Caco-2 (cell line): Measurements from ENCODE around the gene FRAS1. TPM values are rescaled to one million over a fixed set of nuclear protein-coding genes. Genes with fewer than 3 reads are reported as not detected.

Experiments
- BruUV-seq: library from RNA; stranded (reverse); fragments of 400-500 nt; replicated peaks from 2 replicates; lab custom pipeline; 2021; lab: Mats Ljungman, UMichigan
- CTCF ChIA-PET: fragments of 300-600 bp; sonication (Branson Sonifier 250); formaldehyde crosslinking; loops from one replicate; lab custom pipeline; 2022; ENCODE audit warnings: antibody characterized with exemption; lab: Charles Lee
- POLR2A ChIA-PET: fragments of 300-600 bp; sonication (Branson Sonifier 250); formaldehyde crosslinking; loops from one replicate; lab custom pipeline; 2022; ENCODE audit warnings: antibody characterized with exemption; lab: Charles Lee
- DNase-seq, 2 experiments: peaks; one replicate each; pipeline versions ENCODE4 v3.0.0 to v3.0.0-alpha.2; 2020 to 2022
- H3K27me3 ChIP-seq: replicated peaks from 2 replicates; pipeline ENCODE4 v1.6.0; 2011; ENCODE audit warnings: low read length; ENCODE audit not compliant: control insufficient read depth, insufficient read depth
- H3K36me3 ChIP-seq: 2 replicates; pipeline ENCODE4 v1.5.1; 2011; ENCODE audit warnings: low read length; ENCODE audit not compliant: control insufficient read depth, insufficient read depth
- H3K4me1 ChIP-seq: fragments of 250-450 bp; sonication (Bioruptor Pico); 2 replicates; pipeline ENCODE4 v1.5.1; 2020; ENCODE audit warnings: mild to moderate bottlenecking
- H3K4me3 ChIP-seq: 2 replicates; pipeline ENCODE4 v1.5.1; 2011; ENCODE audit warnings: low read depth, mild to moderate bottlenecking, control low read depth, low read length
- H3K9me3 ChIP-seq: fragments of 250-450 bp; sonication (Bioruptor Pico); 2 replicates; pipeline ENCODE4 v1.5.1; 2020; ENCODE audit warnings: mild to moderate bottlenecking, moderate library complexity
- H3K27ac Mint-ChIP-seq: one replicate; pipeline ENCODE4 v1.8.0; 2022; ENCODE audit warnings: mixed read lengths; ENCODE audit not compliant: unreplicated experiment
- H3K27me3 Mint-ChIP-seq: one replicate; pipeline ENCODE4 v1.8.0; 2022; ENCODE audit warnings: mixed read lengths; ENCODE audit not compliant: insufficient read depth, unreplicated experiment
- H3K36me3 Mint-ChIP-seq: one replicate; pipeline ENCODE4 v1.8.0; 2022; ENCODE audit warnings: mild to moderate bottlenecking, mixed read lengths; ENCODE audit not compliant: insufficient read depth, unreplicated experiment
- H3K4me1 Mint-ChIP-seq: one replicate; pipeline ENCODE4 v1.8.0; 2022; ENCODE audit warnings: low read depth, mixed read lengths; ENCODE audit not compliant: unreplicated experiment
- H3K4me3 Mint-ChIP-seq: one replicate; pipeline ENCODE4 v1.8.0; 2022; ENCODE audit warnings: mild to moderate bottlenecking, moderate library complexity, mixed read lengths; ENCODE audit not compliant: unreplicated experiment
- H3K9me3 Mint-ChIP-seq: one replicate; pipeline ENCODE4 v1.8.0; 2022; ENCODE audit warnings: mixed read lengths; ENCODE audit not compliant: unreplicated experiment
- CTCF ChIP-seq, 2 experiments: fragments of 200-600 bp in 1 of 2; IDR thresholded peaks; 1 replicate in 1 of 2; 2 replicates in 1 of 2; pipeline versions ENCODE4 v1.5.1 to v1.8.0; 2011 to 2022; ENCODE audit warnings: antibody characterized with exemption in 1 of 2, control low read depth in 1 of 2, inconsistent platforms in 1 of 2, low read depth in 1 of 2, low read length in 1 of 2, mild to moderate bottlenecking in 1 of 2, moderate library complexity in 1 of 2; ENCODE audit not compliant: insufficient read depth in 1 of 2, severe bottlenecking in 1 of 2, unreplicated experiment in 1 of 2
- intact Hi-C: fragments of 100-400 bp; cut with micrococcal nuclease; formaldehyde crosslinking; loops from one replicate; pipeline ENCODE4 v1.10.0; 2022; ENCODE audit not compliant: unreplicated experiment
- total RNA-seq: library from RNA; stranded (reverse); gene quantifications from 2 replicates; pipeline ENCODE4 v1.2.3, GENCODE V29; 2022

The FRAS1 gene
- total RNA-seq, 1 experiment from 2014 or later: 40.8 TPM

GRCh38 chr4:78592088-78592783 is 535.1 kb downstream of the FRAS1 start:
- Mint-ChIP-seq H3K27me3 (no peaks in the 10 kb centered on the region), H3K27ac (peak overlapping the region; percentile 21), H3K4me3 (no peak overlapping the region), H3K9me3 (peaks cover 5% of the 10 kb centered on the region), H3K4me1 (peaks cover 17% of the 10 kb centered on the region), H3K36me3 (peaks cover 92% of the 10 kb centered on the region)
- peak in 1 of 2 experiments; percentile 19 for TF ChIP-seq CTCF (IDR thresholded peaks at IDR 0.05; ENCODE audit: insufficient read depth in 1 of 2, low read depth in 1 of 2, low read length in 1 of 2, severe bottlenecking in 1 of 2, unreplicated experiment in 1 of 2)
- BruUV-seq: no TSS peak
- peaks cover 18% of the 10 kb centered on the region for H3K4me1 ChIP-seq
- H3K4me3 ChIP-seq: no peak overlapping the region
- H3K36me3 ChIP-seq: peaks cover under 1% of the 10 kb centered on the region; the same call in 1 of the 2 replicates
- DNase-seq: no peak
- POLR2A ChIA-PET: interaction anchor here (0.6 kb wide), 1 partner anchor 25 kb away, joined by 3 read pairs; no protein-coding TSS in a partner anchor
- intact Hi-C loops: no loop called here
- no peaks in the 10 kb centered on the region for H3K9me3 ChIP-seq
- CTCF ChIA-PET: interaction anchor here (0.5 kb wide), 1 partner anchor 140 kb away, joined by 3 read pairs; no protein-coding TSS in a partner anchor
- H3K27me3 ChIP-seq: no peaks in the 10 kb centered on the region

Other genes starting within 250 kb of the FRAS1 start
- 18.8 and 20.2 TPM in 2 replicates for gene CNOT6L, start 238.0 kb upstream of the FRAS1 start, total RNA-seq
- gene MRPL1, start 194.5 kb upstream of the FRAS1 start, total RNA-seq: 38.4 and 42.0 TPM in 2 replicates